HG03066 (cell line): ENCODE data around the gene HHAT.

Experiments
- ATAC-seq: cut with Tn5 transposase; IDR thresholded peaks from one replicate; pipeline ENCODE4 v1.9.1; 2021; ENCODE audit warnings: low read depth; ENCODE audit not compliant: unreplicated experiment

HHAT gene

DNA sequence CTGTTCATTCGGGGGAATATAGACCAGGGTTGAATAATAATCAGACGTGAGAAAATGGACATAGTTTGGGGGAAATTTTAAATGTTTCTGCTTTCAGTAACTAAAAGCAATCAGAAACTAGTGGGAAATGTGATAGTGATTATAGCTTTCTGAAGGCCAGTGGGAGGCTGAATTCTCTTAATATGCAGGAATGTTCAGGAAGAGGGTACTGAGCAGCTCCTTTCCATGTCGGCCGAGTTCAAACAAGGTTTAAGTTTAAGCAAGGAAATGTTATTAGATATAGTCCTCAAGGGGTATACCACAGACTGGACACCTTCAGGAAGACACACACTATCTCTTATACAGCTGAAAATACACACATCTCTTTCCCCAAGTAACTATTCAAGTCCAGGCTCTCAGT lies 105.5 kb downstream of the HHAT start:
- ATAC-seq = no peak

GRCh38 chr1:210437111-210437510 lies 108.4 kb downstream of the HHAT start:
- ATAC-seq = no peak

GRCh38 chr1:210437781-210438180 lies 109.1 kb downstream of the HHAT start:
- no peak for ATAC-seq

DNA sequence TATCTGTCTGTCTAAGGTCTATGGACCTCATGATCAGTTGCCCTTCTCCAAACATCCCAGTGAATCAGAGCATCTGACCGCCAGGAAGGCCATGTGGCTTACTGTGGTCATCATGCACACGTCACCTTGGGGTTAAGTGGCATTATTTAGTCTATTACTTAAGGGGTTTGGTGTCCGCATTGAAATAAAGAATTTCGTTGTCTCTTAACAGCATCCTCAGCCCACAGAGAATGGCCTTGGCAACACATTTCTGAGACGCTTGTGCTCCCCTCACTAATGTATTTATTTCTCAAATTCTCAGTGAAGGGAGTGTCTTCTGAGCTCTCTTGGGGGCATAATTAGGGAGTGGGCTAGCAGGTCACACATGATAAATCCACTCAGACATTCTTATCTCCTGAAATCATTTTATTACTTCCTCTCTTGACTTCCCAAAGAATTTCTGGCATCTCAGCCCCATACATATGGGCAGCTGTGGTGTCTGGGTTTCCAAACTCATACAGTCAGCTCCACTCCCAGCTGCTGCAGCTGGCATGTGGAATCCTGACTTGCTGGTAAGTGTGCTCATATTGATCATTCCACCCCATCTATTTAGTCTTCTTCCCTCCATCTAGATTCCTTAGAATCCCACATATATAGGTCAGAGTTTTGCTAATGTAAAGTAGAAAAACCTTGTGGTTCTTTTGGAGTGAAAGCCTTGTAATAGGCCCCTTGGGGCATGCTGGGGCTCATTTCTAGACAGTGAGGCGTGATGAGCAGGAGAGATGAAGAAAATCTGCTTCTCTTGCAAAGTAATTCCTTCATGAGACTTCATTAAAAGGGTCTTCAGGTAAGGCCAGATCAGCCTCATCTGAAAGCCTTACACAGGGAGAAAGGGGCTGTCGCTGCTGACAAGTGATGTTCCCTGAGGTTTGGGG lies 110.5 kb downstream of the HHAT start:
- no peak for ATAC-seq

DNA sequence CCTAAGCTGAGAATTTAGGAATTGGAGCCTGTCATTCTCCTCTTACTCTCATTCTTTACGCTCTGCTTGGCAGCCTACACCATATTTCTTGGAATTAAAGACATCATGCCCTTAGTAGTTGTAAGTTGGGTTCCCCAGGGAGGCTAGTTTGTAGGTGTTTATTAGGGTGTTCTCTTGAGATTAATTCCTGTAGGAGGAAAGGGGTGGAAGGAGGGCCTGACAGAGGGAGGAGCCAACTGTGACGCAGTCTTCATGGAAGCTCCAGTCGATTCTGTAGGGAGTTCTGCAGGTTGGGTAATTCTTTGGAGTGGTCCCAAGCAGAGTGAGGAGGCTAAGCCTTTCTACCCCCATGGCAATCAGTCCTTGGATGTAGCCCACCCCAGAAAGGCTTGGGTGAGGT lies 111.4 kb downstream of the HHAT start:
- ATAC-seq = no peak

- ATAC-seq = no peak
Measured at GRCh38 chr1:210441028-210441427, 112.3 kb downstream of the HHAT start.

DNA sequence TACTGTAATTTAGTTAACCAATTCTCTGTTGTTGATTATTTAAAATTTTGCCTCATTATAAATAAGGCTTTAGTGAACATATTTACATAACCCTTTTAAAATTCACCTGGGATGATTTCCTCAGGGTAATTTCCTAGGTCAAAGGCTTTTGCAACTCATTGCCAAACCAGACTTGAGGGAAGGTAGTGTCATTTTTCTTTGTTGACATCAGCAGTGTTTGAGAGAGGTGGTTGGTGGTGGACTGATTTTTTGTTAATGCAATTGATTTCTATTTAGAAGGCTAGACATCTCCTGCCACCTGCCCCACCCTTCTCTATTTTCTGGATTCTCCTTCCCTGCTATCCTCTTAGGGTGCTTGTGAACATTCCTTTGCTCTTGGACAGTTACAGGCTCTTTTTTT lies 116.8 kb downstream of the HHAT start:
- ATAC-seq = no peak

GRCh38 chr1:210445931-210446330 lies 117.2 kb downstream of the HHAT start:
- ATAC-seq = no peak

- no peak for ATAC-seq
Measured at GRCh38 chr1:210446479-210446878, 117.8 kb downstream of the HHAT start.

- ATAC-seq = no peak
Measured at GRCh38 chr1:210447456-210448057, 118.9 kb downstream of the HHAT start.

DNA sequence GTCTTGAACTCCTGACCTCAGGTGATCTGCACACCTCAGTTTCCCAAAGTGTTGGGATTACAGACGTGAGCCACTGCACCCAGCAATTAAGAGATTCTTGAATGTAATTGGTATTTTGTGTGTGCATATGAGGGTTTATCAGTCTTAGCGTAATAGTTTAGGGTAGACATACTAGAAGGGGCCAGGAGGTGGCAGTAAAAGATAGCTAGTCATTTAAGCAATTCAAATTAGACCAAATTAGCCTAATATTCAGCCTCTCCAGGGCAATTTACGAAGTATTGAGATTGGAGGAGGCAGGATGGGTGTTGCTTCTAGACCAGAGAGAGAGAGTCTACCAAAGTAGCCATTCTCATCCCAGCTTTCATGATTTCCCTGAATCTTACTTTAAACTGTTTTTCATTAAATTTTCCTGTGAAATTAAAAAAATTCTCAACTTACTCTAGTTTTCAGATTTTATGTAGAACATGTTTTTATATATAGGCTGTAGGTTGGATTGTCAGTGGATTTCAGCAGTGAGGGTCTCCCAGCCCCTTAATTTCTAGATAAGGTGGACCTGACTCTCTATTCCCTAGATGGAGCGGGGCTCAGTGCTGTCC lies 119.7 kb downstream of the HHAT start:
- ATAC-seq = no peak

GRCh38 chr1:210455840-210456603 lies 127.3 kb downstream of the HHAT start:
- ATAC-seq = no peak

GRCh38 chr1:210456731-210457255 lies 128.1 kb downstream of the HHAT start:
- no peak for ATAC-seq

DNA sequence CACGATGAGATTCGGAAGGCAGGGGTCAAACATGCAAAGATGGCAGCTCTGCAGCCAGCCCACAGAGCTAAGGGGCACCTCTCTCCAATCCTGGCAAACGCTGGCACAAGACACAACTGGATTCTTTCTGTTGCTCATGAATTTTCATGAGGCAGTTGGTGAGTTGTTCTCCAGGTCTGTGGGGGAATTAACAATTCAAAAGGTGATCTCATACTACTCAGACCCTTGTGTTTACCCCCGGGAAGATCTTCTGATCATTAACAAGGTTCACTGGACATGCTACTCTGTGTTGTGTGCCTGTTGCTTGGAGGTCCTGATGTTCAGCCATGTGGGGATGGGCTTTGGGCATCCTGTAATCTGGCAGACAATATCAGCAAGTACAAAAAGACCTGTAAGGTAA lies 128.9 kb downstream of the HHAT start:
- ATAC-seq = no peak

DNA sequence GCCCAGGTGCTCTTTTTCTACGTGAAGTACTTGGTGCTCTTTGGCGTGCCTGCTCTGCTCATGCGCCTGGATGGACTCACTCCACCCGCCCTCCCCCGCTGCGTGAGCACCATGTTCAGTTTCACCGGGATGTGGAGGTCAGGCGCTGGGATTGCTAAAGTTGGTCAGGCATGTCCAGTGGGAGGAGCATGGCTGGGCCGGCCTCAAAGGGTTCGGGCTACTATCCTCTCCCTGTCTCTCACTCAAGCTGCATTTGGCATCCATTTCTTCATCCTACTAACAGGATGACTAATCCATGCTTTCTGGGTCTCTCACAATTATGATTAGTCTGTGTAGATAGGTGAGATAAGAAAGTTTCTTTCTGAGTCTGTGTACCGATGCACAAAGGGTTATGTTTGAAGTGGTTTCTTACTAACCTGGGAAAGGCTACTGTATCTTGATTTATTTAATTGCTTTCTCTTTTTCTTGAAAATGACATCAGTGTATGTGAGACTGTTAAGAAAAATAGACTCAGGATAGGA lies 135.9 kb downstream of the HHAT start:
- no peak for ATAC-seq

- no peak for ATAC-seq
Measured at GRCh38 chr1:210465150-210465549, 136.4 kb downstream of the HHAT start.

DNA sequence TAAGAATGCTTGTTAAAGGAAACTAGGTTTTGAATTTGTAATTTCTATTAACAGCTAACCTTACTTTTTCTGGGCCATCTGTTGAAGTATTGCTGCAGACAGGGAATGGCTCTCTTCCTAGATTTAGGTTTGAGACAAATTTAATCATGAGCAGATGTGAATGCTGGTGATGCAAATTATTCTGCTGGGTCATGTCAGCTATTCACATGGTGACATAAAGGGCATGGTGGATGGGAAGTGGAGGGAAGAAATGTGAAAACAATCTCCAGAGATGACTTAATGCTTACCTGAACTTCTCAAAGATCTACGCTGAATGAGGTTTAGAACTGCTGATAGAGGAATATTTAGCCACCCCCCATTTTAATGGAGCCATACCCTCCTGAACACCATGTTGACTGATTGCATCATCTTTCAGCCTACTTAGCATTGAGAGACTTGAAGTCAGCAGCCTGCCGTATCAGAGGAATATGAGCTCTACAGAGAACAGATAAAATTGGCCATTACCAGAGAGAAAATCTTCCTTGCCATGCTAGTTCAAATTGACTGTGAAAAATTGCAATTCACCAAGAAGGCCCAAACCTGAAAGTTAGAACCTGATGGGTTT lies 138.8 kb downstream of the HHAT start:
- no peak for ATAC-seq

DNA sequence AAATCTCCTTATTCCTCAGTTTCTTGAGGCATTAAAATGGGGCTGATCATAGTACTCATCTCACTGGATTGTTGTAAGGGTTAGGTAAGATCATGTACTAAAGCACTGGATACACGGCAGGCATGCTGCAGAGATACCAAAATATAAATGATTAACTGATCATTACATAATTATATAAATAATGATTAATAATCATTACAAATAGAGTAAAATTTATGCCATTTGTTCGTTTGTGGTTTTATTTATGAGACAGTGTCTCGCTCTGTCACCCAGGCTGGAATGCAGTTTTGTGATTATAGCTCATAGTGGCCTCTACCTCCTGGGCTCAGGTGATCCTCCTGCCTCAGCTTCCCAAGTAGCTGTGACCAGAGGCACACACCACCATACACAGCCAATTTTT lies 140.7 kb downstream of the HHAT start:
- ATAC-seq = no peak

DNA sequence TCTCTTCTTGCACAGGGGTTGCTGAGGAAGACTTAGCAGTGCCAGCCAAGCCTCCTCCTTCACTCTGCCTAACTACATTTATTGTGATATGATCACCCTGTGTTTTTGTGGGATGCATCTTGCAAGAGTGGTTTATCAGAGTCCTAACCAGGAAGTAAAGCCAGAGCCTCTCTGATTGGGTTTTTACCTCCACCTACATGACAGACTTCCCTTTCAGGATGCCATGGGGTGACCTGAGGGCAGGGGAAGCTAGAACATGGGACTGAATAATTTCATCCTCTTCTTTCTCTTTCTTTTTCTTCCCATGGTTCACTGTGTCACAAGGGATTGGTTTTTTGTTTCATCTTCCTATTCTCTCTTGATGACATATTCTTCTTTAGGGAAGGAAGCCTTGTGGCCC lies 146.6 kb downstream of the HHAT start:
- ATAC-seq = no peak

- ATAC-seq = no peak
Measured at GRCh38 chr1:210475806-210476205, 147.1 kb downstream of the HHAT start.
